MM.1S (cell line): Measurements from ENCODE around the gene COL20A1.

Experiments
- DNase-seq: peaks from one replicate; pipeline ENCODE4 v3.0.0-alpha.2; 2015
- H2AFZ ChIP-seq: fragments of 300-600 bp; sonication (generic); 2 replicates; pipeline ENCODE4 v1.6.0; 2016; ENCODE audit warnings: antibody characterized with exemption, low read length
- H3F3A ChIP-seq: fragments of 300-600 bp; sonication (generic); 2 replicates; pipeline ENCODE4 v1.6.1; 2016; ENCODE audit warnings: mild to moderate bottlenecking, antibody characterized with exemption, low read length, moderate library complexity, mixed read lengths; ENCODE audit not compliant: insufficient read depth
- H3K27ac ChIP-seq: fragments of 300-600 bp; sonication (generic); 2 replicates; pipeline ENCODE4 v1.5.1; 2016; ENCODE audit warnings: mild to moderate bottlenecking, low read length
- H3K27me3 ChIP-seq: fragments of 300-600 bp; sonication (generic); replicated peaks from 2 replicates; pipeline ENCODE4 v1.6.0; 2016; ENCODE audit warnings: low read length; ENCODE audit not compliant: insufficient read depth
- H3K36me3 ChIP-seq: fragments of 300-600 bp; sonication (generic); replicated peaks from 2 replicates; pipeline ENCODE4 v1.6.1; 2016; ENCODE audit warnings: mild to moderate bottlenecking, low read length, mixed read lengths; ENCODE audit not compliant: insufficient read depth
- H3K4me1 ChIP-seq: fragments of 300-600 bp; sonication (generic); 2 replicates; pipeline ENCODE4 v1.6.1; 2016; ENCODE audit warnings: low read length, mixed read lengths
- H3K4me2 ChIP-seq: fragments of 300-600 bp; sonication (generic); 2 replicates; pipeline ENCODE4 v1.6.0; 2016; ENCODE audit warnings: low read depth, low read length
- H3K4me3 ChIP-seq: fragments of 300-600 bp; sonication (generic); 2 replicates; pipeline ENCODE4 v1.5.1; 2016; ENCODE audit warnings: low read length, mixed read lengths
- H3K79me2 ChIP-seq: fragments of 300-600 bp; sonication (generic); 2 replicates; pipeline ENCODE4 v1.6.1; 2016; ENCODE audit warnings: mixed run types, low read length, mixed read lengths
- H3K9ac ChIP-seq: fragments of 300-600 bp; sonication (generic); 2 replicates; pipeline ENCODE4 v1.6.1; 2016; ENCODE audit warnings: low read length, mixed read lengths
- H3K9me2 ChIP-seq: fragments of 300-600 bp; sonication (generic); replicated peaks from 2 replicates; pipeline ENCODE4 v1.6.1; 2016; ENCODE audit warnings: mild to moderate bottlenecking, low read length, mixed read lengths; ENCODE audit not compliant: insufficient read depth
- H3K9me3 ChIP-seq: fragments of 300-600 bp; sonication (generic); replicated peaks from 2 replicates; pipeline ENCODE4 v1.6.1; 2016; ENCODE audit warnings: mild to moderate bottlenecking, low read length, mixed read lengths; ENCODE audit not compliant: insufficient read depth
- H4K20me1 ChIP-seq: fragments of 300-600 bp; sonication (generic); 2 replicates; pipeline ENCODE4 v1.6.1; 2016; ENCODE audit warnings: mild to moderate bottlenecking, low read length, moderate library complexity, mixed read lengths; ENCODE audit not compliant: insufficient read depth
- CTCF ChIP-seq: fragments of 300-600 bp; sonication (generic); IDR thresholded peaks from 2 replicates; pipeline ENCODE4 v1.5.1; 2016; ENCODE audit warnings: antibody characterized with exemption, low read length, mixed read lengths
- EZH2 ChIP-seq: fragments of 300-600 bp; sonication (generic); optimal IDR thresholded peaks from 2 replicates; pipeline ENCODE3; 2017; ENCODE audit warnings: low read depth, mild to moderate bottlenecking, antibody characterized with exemption, low read length, mixed read lengths
- EZH2phosphoT487 ChIP-seq: fragments of 300-600 bp; sonication (generic); IDR thresholded peaks from 2 replicates; pipeline ENCODE4 v1.6.1; 2018; ENCODE audit warnings: antibody characterized with exemption, low read length

Gene COL20A1

GRCh38 chr20:63342561-63343459 is 49.8 kb downstream of the COL20A1 start:
- Histone ChIP-seq H3K27ac (no peak overlapping the region), H3K79me2 (no peaks in the 10 kb centered on the region), H3K4me3 (no peak overlapping the region), H3F3A (no peaks in the 10 kb centered on the region), H3K9me3 (no peaks in the 10 kb centered on the region), H4K20me1 (no peaks in the 10 kb centered on the region), H3K9ac (no peak overlapping the region), H3K27me3 (peaks cover 91% of the 10 kb centered on the region), H3K36me3 (no peaks in the 10 kb centered on the region), H3K9me2 (no peaks in the 10 kb centered on the region), H2AFZ (no peak overlapping the region), H3K4me1 (no peaks in the 10 kb centered on the region), H3K4me2 (no peak overlapping the region)
- no peak for DNase-seq
- no peak for TF ChIP-seq EZH2phosphoT487
- TF ChIP-seq EZH2: no peak
- no peak for TF ChIP-seq CTCF

- Histone ChIP-seq H3K27ac (no peak overlapping the region), H3K4me2 (no peak overlapping the region), H3K9me3 (no peaks in the 10 kb centered on the region), H3K27me3 (peaks cover 90% of the 10 kb centered on the region), H3K9ac (no peak overlapping the region), H3K36me3 (no peaks in the 10 kb centered on the region), H4K20me1 (no peaks in the 10 kb centered on the region), H3K4me3 (no peak overlapping the region), H3K79me2 (no peaks in the 10 kb centered on the region), H3F3A (no peaks in the 10 kb centered on the region), H3K9me2 (no peaks in the 10 kb centered on the region), H3K4me1 (no peaks in the 10 kb centered on the region), H2AFZ (no peak overlapping the region)
- no peak for DNase-seq
- TF ChIP-seq EZH2phosphoT487 (no peak), CTCF (no peak), EZH2 (no peak)
These were observed 50.8 kb downstream of the COL20A1 start for GRCh38 chr20:63343460-63344445.

- Histone ChIP-seq H2AFZ (no peak overlapping the region), H3K36me3 (no peaks in the 10 kb centered on the region), H4K20me1 (no peaks in the 10 kb centered on the region), H3K4me1 (no peaks in the 10 kb centered on the region), H3K4me3 (no peak overlapping the region), H3K9me2 (no peaks in the 10 kb centered on the region), H3K27me3 (peaks cover 88% of the 10 kb centered on the region), H3K79me2 (no peaks in the 10 kb centered on the region), H3K4me2 (no peak overlapping the region), H3K9ac (no peak overlapping the region), H3K27ac (no peak overlapping the region), H3K9me3 (no peaks in the 10 kb centered on the region), H3F3A (no peaks in the 10 kb centered on the region)
- no peak for TF ChIP-seq CTCF
- no peak for TF ChIP-seq EZH2
- TF ChIP-seq EZH2phosphoT487: no peak
- DNase-seq: no peak
These were observed 51.8 kb downstream of the COL20A1 start for GRCh38 chr20:63344616-63345327.
